Measurements from ENCODE around the gene SLC16A13. TPM values are rescaled to one million over a fixed set of nuclear protein-coding genes. Genes with fewer than 3 reads are reported as not detected.

SLC16A13 gene
- total and polyA plus RNA-seq, 2 donors (not counting 3 experiments of a cell fraction or from before 2014, with no cell fraction given): 16.8 to 24.7 TPM

GRCh38 chr17:7026471-7027115, 9.2 kb upstream of the SLC16A13 start:
- Histone ChIP-seq H3K9ac (replicated peaks; ENCODE audit: extremely low read depth, insufficient read depth, low read length) (no peak overlapping the region), H3K4me2 (ENCODE audit: insufficient read depth, low read length) (peak overlapping the region; percentile 11), H3K4me1 (ENCODE audit: control insufficient read depth, extremely low read depth, insufficient read depth, low read length) (peaks cover 65% of the 10 kb centered on the region), H3K27me3 (ENCODE audit: control insufficient read depth in 2 of 2, insufficient read depth in 2 of 2, low read length in 2 of 2) (no peaks in the 10 kb centered on the region), H3K9me3 (replicated peaks; ENCODE audit: control insufficient read depth, insufficient read depth, low read length) (no peaks in the 10 kb centered on the region), H4K20me1 (replicated peaks; ENCODE audit: control insufficient read depth, extremely low read depth, insufficient read depth, low read length) (no peaks in the 10 kb centered on the region), H3K4me3 (replicated peaks in 1 of 3; ENCODE audit: insufficient read depth in 1 of 3, low read depth in 1 of 3, low read length in 3 of 3) (peak overlapping the region in 1 of 3 experiments; percentile 15), H3K79me2 (ENCODE audit: control insufficient read depth, insufficient read depth, low read length) (peaks cover 53% of the 10 kb centered on the region), H3K9me1 (replicated peaks; ENCODE audit: control insufficient read depth, extremely low read depth, insufficient read depth, low read length) (no peaks in the 10 kb centered on the region), H3K27ac (ENCODE audit: insufficient read depth, low read depth, low read length) (peak overlapping the region; percentile 98), H2AFZ (ENCODE audit: low read depth, low read length) (no peak overlapping the region), H3K36me3 (ENCODE audit: control insufficient read depth in 2 of 2, extremely low read depth in 1 of 2, insufficient read depth in 2 of 2, low read length in 2 of 2) (peaks cover 29 to 37% of the 10 kb centered on the region in 2 experiments)
- dilution Hi-C loops (cut with MboI; ENCODE audit: extremely low pct_ligation_motif_present, low sequenced_read_pairs): no loop called here
- BruUV-seq (replicated peaks): no TSS peak
- no peak for DNase-seq (ENCODE audit: low read depth, low spot score)
- POLR2A ChIA-PET: interaction anchor here (0.7 to 1.7 kb wide), 3 partner anchors 9 to 12 kb away, joined by 3 to 8 read pairs (median 5); partner anchors contain the start of gene SLC16A13
- intact Hi-C loops (cut with micrococcal nuclease): loop anchor here (10.0 kb wide), 1 partner anchor 828 kb away; the partner anchor contains the start of genes CYB5D1, NAA38 and TMEM88
- TF ChIP-seq POLR2AphosphoS5 (IDR thresholded peaks at IDR 0.05; ENCODE audit: insufficient read depth, low read depth, low read length) (no peak), GATA2 (IDR thresholded peaks at IDR 0.05; ENCODE audit: insufficient read depth, insufficient read length, low read depth, low read length) (no peak), MYC (IDR thresholded peaks at IDR 0.05; ENCODE audit: low read depth, low read length) (no peak), POLR2A (IDR thresholded peaks at IDR 0.05; ENCODE audit: low read depth, low read length) (no peak), FOS (IDR thresholded peaks at IDR 0.05; ENCODE audit: borderline replicate concordance, insufficient read depth, low read length) (no peak), EZH2 (IDR thresholded peaks at IDR 0.05; ENCODE audit: borderline replicate concordance, low read depth, low read length, severe bottlenecking) (no peak), JUN (IDR thresholded peaks at IDR 0.05; ENCODE audit: borderline replicate concordance, insufficient read depth, insufficient read length, low read depth) (no peak), CTCF (IDR thresholded peaks at IDR 0.05; ENCODE audit: extremely low read depth in 1 of 2, insufficient read depth in 1 of 2, low read depth in 1 of 2, low read length in 2 of 2) (no peak)
- TF ChIP-seq, protein P1, sequence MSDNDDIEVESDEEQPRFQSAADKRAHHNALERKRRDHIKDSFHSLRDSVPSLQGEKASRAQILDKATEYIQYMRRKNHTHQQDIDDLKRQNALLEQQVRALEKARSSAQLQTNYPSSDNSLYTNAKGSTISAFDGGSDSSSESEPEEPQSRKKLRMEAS (IDR thresholded peaks at IDR 0.05; ENCODE audit: insufficient read depth, insufficient read length): no peak
- FAIRE-seq: no peak
- CTCF ChIA-PET: interaction anchor here (1.2 to 1.4 kb wide), 4 partner anchors 9 to 151 kb away, joined by 3 to 4 read pairs (median 3); partner anchors contain the start of gene SLC16A13
